Measurements from ENCODE around the gene PSMC1.

PSMC1 gene

DNA sequence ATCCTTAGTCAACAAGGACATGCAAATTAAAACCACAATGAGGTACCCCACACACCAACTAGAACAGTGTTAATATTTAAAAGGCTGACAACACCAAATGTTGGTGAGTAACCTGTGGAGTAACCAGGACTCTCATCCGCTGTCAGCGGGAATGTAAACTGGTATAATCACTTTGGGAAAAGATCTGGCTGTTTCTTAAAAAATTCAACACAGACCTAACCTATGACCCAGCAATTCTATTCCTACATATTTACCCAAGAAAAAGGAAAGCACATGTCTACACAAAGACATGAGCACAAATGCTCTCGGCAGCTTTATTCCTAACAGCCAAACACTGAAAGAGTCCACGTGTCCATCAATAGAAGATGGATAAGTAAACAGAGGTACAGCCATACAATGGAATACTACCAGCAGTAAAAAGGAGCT lies 48.8 kb downstream of the PSMC1 start:
- no peak overlapping the region for H3K4me3 ChIP-seq (ENCODE audit: low read depth, low read length)
- in situ Hi-C loops (cut with HindIII; ENCODE audit: low sequenced_read_pairs), result loop anchor here (25.0 kb wide), 1 partner anchor 982 kb away; no protein-coding TSS in a partner anchor
- DNase-seq (ENCODE audit: low read depth), result no peak
- TF ChIP-seq, protein P1, sequence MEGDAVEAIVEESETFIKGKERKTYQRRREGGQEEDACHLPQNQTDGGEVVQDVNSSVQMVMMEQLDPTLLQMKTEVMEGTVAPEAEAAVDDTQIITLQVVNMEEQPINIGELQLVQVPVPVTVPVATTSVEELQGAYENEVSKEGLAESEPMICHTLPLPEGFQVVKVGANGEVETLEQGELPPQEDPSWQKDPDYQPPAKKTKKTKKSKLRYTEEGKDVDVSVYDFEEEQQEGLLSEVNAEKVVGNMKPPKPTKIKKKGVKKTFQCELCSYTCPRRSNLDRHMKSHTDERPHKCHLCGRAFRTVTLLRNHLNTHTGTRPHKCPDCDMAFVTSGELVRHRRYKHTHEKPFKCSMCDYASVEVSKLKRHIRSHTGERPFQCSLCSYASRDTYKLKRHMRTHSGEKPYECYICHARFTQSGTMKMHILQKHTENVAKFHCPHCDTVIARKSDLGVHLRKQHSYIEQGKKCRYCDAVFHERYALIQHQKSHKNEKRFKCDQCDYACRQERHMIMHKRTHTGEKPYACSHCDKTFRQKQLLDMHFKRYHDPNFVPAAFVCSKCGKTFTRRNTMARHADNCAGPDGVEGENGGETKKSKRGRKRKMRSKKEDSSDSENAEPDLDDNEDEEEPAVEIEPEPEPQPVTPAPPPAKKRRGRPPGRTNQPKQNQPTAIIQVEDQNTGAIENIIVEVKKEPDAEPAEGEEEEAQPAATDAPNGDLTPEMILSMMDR (IDR thresholded peaks at IDR 0.05; ENCODE audit: low read depth, low read length, missing control alignments), result no peak

DNA sequence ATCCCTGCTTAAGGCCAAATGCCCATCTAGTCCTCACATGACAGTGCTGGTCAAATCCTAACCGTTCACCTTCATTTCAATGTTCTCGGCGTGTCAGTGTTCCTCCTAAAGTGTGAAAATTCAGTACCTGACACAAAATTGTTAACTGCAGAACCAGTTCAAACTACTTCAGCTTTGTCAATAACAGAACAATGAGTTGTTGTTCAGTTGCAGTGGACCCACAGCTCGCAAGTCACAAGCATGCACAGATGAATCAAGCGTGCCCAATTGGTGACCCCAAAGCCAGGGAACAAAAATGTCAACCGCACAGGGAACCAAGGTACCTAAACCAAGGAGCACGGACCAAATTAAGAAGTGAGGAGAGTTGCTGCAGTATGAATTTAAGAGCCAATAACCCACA lies 52.2 kb downstream of the PSMC1 start:
- TF ChIP-seq, protein P1 (IDR thresholded peaks at IDR 0.05; ENCODE audit: low read depth, low read length, missing control alignments), result no peak
- no peak overlapping the region for H3K4me3 ChIP-seq (ENCODE audit: low read depth, low read length)
- in situ Hi-C loops (cut with HindIII; ENCODE audit: low sequenced_read_pairs), result loop anchor here (25.0 kb wide), 1 partner anchor 979 kb away; no protein-coding TSS in a partner anchor
- no peak for DNase-seq (ENCODE audit: low read depth)

DNA sequence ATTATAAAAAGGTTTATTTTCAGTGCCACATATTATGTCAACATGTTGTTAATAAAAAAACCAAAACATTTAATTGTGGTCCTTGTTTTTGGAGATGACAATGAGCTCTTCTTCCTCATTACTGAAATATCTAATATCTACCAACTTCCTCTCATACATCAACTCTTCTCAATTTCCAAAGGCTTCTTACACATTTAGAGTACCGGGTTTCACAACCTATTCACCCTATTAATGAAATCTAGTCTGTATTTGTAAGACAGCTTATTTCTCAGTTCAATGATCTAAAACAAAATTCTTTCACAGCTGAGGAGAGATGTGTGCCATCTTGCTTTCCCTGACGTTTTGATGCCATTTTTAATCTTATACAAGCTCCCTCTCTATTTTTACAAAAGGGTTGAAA lies 60.9 kb downstream of the PSMC1 start:
- H3K4me3 ChIP-seq (ENCODE audit: low read depth, low read length), result no peak overlapping the region
- in situ Hi-C loops (cut with HindIII; ENCODE audit: low sequenced_read_pairs), result loop anchor here (25.0 kb wide), 1 partner anchor 970 kb away; no protein-coding TSS in a partner anchor
- DNase-seq (ENCODE audit: low read depth), result no peak
- TF ChIP-seq, protein P1 (IDR thresholded peaks at IDR 0.05; ENCODE audit: low read depth, low read length, missing control alignments), result no peak

DNA sequence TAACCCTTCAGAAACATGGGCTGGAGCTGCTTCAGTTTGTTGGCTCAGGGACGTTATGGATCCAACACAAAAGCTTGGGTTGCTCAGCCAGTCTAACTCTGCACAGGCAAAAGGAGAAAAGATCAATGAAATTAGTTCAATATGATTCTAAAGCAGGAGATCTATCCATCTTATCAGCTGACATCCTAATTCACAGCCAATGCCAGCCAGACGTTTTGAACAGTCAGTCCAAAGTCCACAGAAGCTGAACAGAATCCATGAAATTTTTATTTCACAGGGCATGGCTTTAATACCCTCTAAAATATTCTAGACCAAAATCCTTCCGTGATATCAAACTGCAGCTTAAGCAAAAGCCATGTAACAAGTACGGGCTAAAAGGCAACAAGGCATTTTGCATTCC lies 61.7 kb downstream of the PSMC1 start:
- no peak overlapping the region for H3K4me3 ChIP-seq (ENCODE audit: low read depth, low read length)
- in situ Hi-C loops (cut with HindIII; ENCODE audit: low sequenced_read_pairs), result loop anchor here (25.0 kb wide), 1 partner anchor 969 kb away; no protein-coding TSS in a partner anchor
- TF ChIP-seq, protein P1 (IDR thresholded peaks at IDR 0.05; ENCODE audit: low read depth, low read length, missing control alignments), result no peak
- DNase-seq (ENCODE audit: low read depth), result no peak

DNA sequence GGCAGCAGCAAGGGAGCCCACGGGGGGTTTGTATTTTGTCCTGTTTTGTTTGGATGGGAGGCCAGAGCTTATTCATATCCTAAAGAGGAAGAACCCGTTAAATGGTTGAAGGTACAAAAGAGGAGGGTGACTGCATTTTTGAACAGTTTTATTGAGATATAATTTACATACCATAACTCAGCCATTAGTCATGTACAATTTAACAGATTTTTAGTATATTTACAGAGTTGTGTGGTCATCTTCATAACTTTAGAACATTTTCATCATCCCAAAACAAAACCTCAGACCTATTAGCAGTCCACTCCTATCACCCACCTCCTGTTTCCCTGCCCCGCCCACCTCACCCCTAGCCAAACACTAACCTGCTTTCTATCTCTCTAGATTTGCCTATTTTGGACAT lies 62.8 kb downstream of the PSMC1 start:
- TF ChIP-seq, protein P1 (IDR thresholded peaks at IDR 0.05; ENCODE audit: low read depth, low read length, missing control alignments), result no peak
- H3K4me3 ChIP-seq (ENCODE audit: low read depth, low read length), result no peak overlapping the region
- DNase-seq (ENCODE audit: low read depth), result no peak
- in situ Hi-C loops (cut with HindIII; ENCODE audit: low sequenced_read_pairs), result loop anchor here (25.0 kb wide), 1 partner anchor 968 kb away; no protein-coding TSS in a partner anchor

DNA sequence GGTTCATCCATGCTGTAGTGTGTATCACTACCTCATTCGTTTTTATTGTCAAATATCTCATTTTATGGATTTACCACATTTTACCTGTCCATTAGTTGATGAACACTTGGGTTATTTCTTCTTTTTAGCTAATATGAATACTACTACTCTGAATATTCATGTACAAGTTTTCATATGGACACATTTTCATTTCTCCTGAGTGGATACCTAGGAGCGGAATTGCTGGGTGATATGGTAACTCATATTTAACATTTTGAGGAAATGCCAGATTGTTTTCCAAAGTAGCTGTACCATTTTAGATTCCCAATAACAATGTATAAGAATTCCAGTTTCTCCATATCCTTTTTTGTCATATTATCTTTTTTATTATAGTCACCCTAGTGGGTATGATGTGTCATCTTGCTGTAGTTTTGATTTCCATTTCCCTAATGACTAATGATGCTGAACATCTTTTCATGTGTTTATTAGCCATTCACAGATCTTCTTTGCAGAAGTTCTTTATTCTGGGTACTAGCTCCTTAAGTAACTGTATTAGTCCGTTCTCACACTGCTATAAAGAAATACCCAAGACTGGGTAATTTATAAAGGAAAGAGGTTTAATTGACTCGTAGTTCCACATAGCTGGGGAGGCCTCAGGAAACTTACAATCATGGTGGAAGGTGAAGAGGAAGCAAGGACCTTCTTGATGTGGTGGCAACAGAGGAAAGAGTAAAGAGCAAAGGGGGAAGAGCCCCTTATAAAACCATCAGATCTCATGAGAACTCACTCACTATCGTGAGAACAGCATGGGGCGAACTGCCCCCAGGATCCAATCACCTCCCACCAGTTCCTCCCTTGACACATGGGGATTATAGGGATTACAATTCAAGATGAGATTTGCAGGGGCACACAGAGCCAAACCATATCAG lies 63.5 kb downstream of the PSMC1 start:
- H3K4me3 ChIP-seq (ENCODE audit: low read depth, low read length), result no peak overlapping the region
- in situ Hi-C loops (cut with HindIII; ENCODE audit: low sequenced_read_pairs), result loop anchor here (25.0 kb wide), 1 partner anchor 967 kb away; no protein-coding TSS in a partner anchor
- no peak for DNase-seq (ENCODE audit: low read depth)
- TF ChIP-seq, protein P1 (IDR thresholded peaks at IDR 0.05; ENCODE audit: low read depth, low read length, missing control alignments), result no peak

Measured in astrocyte of the cerebellum (primary cell).